Erythroblast (primary cell): ENCODE results near the gene ABI1.

ENCODE experiments used
- GATA1 ChIP-seq: IDR thresholded peaks from 2 replicates; pipeline ENCODE4 v1.6.1; 2011; ENCODE audit warnings: low read depth, mild to moderate bottlenecking, control low read depth, low read length, moderate library complexity
- POLR2A ChIP-seq: IDR thresholded peaks from 2 replicates; pipeline ENCODE4 v1.6.1; 2011; ENCODE audit warnings: mild to moderate bottlenecking, low read length

DNA sequence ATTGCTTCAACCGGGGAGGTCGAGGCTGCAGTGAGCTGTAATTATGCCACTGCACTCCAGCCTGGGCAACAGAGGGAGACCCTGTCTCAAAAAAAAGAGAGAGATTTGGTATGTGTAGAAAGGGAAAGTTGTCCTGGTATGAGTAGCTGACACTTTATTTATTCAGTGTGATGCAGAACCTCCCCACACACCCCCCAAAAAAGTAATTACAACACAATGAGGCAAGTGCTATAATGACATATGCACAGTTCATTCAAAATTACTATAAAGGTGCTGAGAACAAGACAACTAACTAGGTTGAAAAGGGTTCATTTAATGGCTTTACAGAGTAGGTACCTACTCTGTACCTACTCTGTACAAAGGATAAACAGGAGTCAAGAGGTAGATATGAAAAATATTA is 83.1 kb downstream of the ABI1 start:
- TF ChIP-seq POLR2A = no peak
- TF ChIP-seq GATA1 = no peak
